ENCODE data around the gene RGS12.
A peak's percentile ranks its signal among the peaks of the same experiment; 100 is the strongest.

Gene RGS12

GRCh38 chr4:3292571-3293400, at the start of gene RGS12:
TSS of gene RGS12 (plus strand) at chr4:3293021. CDS start at chr4:3316171, 23,150 bp downstream.
- DNase-seq = peak; percentile 73

GRCh38 chr4:3243136-3243780, 49.6 kb upstream of the RGS12 start:
- no peak for DNase-seq

- no peak for DNase-seq
These were observed 48.8 kb upstream of the RGS12 start for GRCh38 chr4:3244002-3244401.

GRCh38 chr4:3244747-3245146, 48.1 kb upstream of the RGS12 start:
- no peak for DNase-seq

- no peak for DNase-seq
These were observed 47.1 kb upstream of the RGS12 start for GRCh38 chr4:3245676-3246075.

- DNase-seq = no peak
These were observed 46.1 kb upstream of the RGS12 start for GRCh38 chr4:3246458-3247398.

GRCh38 chr4:3247399-3248177, 45.2 kb upstream of the RGS12 start:
- no peak for DNase-seq

GRCh38 chr4:3248178-3248480, 44.7 kb upstream of the RGS12 start:
- DNase-seq = no peak

GRCh38 chr4:3248811-3249661, 43.8 kb upstream of the RGS12 start, which contains the start of gene MSANTD1:
TSS of gene MSANTD1 (plus strand) at chr4:3249159. CDS start at chr4:3249223, 64 bp downstream.
- no peak for DNase-seq

- DNase-seq = no peak
These were observed 42.9 kb upstream of the RGS12 start for GRCh38 chr4:3249711-3250437.

GRCh38 chr4:3250438-3250955, 42.3 kb upstream of the RGS12 start:
- no peak for DNase-seq

GRCh38 chr4:3250956-3251690, 41.7 kb upstream of the RGS12 start:
- DNase-seq = no peak

GRCh38 chr4:3251691-3252479, 40.9 kb upstream of the RGS12 start:
- DNase-seq = no peak

- no peak for DNase-seq
These were observed 40.4 kb upstream of the RGS12 start for GRCh38 chr4:3252480-3252828.

- no peak for DNase-seq
These were observed 39.8 kb upstream of the RGS12 start for GRCh38 chr4:3252831-3253641.

GRCh38 chr4:3253808-3254207, 39.0 kb upstream of the RGS12 start:
- no peak for DNase-seq

- DNase-seq = no peak
These were observed 38.3 kb upstream of the RGS12 start for GRCh38 chr4:3254302-3255131.
